B cell (primary cell): ENCODE data around the gene IGFN1.

Experiments
- EZH2 ChIP-seq: IDR thresholded peaks from 2 replicates; pipeline ENCODE4 v1.6.1; 2012; ENCODE audit warnings: borderline replicate concordance, low read depth, mild to moderate bottlenecking, moderate library complexity, low read length; ENCODE audit not compliant: insufficient read depth, poor library complexity, severe bottlenecking
- TF ChIP-seq, protein P1 (sequence below): fragments of 200-600 bp; IDR thresholded peaks from one replicate; pipeline ENCODE4 v1.8.0; 2022; ENCODE audit warnings: antibody characterized with exemption, mild to moderate bottlenecking

GRCh38 chr1:201217851-201218250 lies 27.2 kb downstream of the IGFN1 start:
- TF ChIP-seq, protein P1, sequence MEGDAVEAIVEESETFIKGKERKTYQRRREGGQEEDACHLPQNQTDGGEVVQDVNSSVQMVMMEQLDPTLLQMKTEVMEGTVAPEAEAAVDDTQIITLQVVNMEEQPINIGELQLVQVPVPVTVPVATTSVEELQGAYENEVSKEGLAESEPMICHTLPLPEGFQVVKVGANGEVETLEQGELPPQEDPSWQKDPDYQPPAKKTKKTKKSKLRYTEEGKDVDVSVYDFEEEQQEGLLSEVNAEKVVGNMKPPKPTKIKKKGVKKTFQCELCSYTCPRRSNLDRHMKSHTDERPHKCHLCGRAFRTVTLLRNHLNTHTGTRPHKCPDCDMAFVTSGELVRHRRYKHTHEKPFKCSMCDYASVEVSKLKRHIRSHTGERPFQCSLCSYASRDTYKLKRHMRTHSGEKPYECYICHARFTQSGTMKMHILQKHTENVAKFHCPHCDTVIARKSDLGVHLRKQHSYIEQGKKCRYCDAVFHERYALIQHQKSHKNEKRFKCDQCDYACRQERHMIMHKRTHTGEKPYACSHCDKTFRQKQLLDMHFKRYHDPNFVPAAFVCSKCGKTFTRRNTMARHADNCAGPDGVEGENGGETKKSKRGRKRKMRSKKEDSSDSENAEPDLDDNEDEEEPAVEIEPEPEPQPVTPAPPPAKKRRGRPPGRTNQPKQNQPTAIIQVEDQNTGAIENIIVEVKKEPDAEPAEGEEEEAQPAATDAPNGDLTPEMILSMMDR = no peak
- no peak for TF ChIP-seq EZH2
